NOMO-1 treated with DMSO at 0.1 percent for 48 hours (cell line): Measurements from ENCODE around the gene SCAANT1.

Experiments used
- DNase-seq: peaks from one replicate; lab custom pipeline; 2025; ENCODE audit not compliant: unreplicated experiment; lab: John Stamatoyannopoulos, UW

SCAANT1 gene

GRCh38 chr3:63905731-63906620 lies 6.2 kb downstream of the SCAANT1 start:
- no peak for DNase-seq

GRCh38 chr3:63900459-63900858 lies 11.7 kb downstream of the SCAANT1 start:
- no peak for DNase-seq

GRCh38 chr3:63900010-63900409 lies 12.2 kb downstream of the SCAANT1 start:
- DNase-seq, result no peak

GRCh38 chr3:63896332-63897030 lies 15.7 kb downstream of the SCAANT1 start:
- peak; percentile 34 for DNase-seq

DNA sequence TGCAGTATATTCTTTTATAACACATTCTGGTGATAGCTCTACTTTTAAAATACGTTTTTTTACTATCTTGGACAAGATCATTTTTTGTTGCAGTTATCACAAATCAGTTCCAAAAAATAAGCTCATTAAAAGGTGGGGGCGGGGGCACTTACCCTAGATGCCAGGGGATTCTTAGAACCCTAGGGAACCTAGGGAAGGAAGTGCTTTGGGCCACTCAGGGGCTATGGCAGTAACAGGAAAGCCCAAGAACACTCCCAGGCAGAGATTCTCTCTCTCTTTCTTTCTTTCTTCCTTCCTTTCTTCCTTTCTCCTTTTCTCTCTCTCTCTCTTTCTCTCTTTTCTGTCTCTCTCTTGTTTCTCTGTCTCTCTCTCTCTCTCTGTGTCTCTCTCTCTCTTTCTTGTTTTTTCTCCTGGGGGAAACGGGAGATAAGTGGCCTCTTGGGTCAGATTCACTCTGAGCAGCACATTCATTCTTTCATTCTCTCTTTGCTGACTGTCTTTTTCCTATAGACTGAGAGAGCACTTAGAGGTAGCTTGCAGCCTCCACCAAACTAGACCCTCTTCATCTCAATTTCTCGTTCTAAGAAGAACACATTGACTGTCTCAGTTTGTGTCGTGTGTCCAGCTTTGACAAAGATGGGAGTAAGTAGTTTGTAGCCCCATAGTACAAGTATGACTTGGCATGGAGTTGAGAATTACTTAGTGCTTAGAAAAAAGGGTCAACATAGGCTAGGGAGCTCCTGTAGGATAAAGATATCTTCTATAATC lies 16.6 kb downstream of the SCAANT1 start:
- DNase-seq, result no peak

DNA sequence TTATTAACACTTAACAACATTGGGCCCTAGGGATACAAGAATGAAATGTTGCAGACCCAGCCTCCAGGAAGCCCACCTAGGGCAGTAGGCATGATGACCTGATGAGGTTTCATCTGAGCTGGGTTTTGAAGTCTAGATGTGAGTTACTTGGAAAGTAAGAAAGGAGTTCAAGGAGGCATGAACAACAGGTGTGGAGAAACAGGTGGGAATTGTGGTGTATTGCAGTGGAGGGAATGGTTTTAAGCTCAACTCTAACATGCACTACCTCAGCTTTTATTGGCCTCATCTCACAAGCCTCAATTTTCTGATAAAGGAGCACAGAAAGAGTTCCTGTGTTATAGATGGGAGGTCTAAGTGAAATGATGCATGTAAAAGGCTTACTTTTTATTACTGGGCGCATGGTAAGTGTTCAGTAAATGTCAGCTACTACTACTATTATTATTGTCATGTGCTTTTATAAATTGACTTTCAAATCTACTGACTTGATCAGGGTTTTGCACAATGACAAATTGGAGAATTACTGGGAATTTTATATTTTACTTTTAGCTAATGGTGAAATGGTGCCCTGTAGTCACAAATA lies 19.3 kb downstream of the SCAANT1 start:
- DNase-seq, result no peak

GRCh38 chr3:63891518-63891917 lies 20.7 kb downstream of the SCAANT1 start:
- no peak for DNase-seq

GRCh38 chr3:63886858-63887257 lies 25.3 kb downstream of the SCAANT1 start:
- DNase-seq, result no peak

GRCh38 chr3:63880653-63881052 lies 31.5 kb downstream of the SCAANT1 start:
- no peak for DNase-seq

- DNase-seq, result no peak
Observed at GRCh38 chr3:63878394-63879060, 33.7 kb downstream of the SCAANT1 start.

DNA sequence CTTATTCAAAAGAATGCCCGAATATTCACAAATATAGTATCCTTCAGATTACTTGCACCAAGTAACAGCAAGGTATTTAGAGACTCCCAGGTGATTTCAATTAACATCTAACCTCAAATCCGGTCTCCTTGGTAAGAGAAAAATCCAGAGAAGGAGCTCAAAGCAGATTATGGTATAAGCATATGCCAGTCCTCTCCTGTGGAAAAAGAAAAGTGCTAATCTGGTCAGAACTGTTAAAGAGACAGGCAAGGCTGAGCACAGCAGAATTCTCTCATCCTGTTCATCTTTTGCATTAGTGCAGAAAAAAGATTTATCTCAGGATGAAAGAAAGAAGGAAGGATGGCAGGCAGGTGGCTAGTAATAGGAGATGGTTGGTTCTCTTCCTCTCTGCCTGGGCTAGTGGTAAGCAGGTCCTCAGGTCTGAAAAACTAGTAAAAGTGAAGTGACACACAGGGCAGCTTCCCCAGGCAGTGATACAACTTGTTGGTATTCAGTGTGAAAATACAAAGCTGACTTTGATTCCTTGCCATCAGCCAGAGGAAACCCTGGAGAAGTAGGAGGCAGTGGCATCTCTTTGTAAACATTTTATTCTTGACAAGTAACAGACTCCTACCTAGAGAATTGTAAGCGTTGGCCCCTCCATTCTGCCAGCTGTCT lies 34.3 kb downstream of the SCAANT1 start:
- DNase-seq, result no peak

GRCh38 chr3:63876260-63876659 lies 35.9 kb downstream of the SCAANT1 start:
- no peak for DNase-seq

- DNase-seq, result no peak
Observed at GRCh38 chr3:63875510-63875909, 36.7 kb downstream of the SCAANT1 start.

- DNase-seq, result peak; percentile 40
Observed at GRCh38 chr3:63874769-63875168, 37.4 kb downstream of the SCAANT1 start.

- DNase-seq, result no peak
Observed at GRCh38 chr3:63872135-63872924, 39.9 kb downstream of the SCAANT1 start.

DNA sequence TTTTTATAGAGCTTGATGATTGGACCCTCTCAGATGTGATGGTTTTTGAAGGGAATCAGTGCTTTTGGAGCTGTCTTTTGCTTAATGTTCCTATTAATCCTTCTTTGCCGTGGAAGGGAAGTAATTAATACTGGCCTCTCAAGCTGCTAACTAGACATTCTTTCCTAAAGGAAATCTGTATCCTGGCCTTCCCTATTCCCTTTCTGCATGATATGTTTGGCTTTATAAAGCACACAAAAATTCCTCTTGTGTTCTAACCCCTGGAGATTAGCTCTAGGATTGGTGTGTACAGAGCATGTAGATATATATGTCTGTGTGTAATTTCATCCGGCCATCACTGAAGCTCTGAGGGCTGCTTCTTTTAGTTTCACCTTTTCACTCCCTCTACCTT lies 41.6 kb downstream of the SCAANT1 start:
- DNase-seq, result no peak

GRCh38 chr3:63869940-63870614 lies 42.1 kb downstream of the SCAANT1 start:
- no peak for DNase-seq

DNA sequence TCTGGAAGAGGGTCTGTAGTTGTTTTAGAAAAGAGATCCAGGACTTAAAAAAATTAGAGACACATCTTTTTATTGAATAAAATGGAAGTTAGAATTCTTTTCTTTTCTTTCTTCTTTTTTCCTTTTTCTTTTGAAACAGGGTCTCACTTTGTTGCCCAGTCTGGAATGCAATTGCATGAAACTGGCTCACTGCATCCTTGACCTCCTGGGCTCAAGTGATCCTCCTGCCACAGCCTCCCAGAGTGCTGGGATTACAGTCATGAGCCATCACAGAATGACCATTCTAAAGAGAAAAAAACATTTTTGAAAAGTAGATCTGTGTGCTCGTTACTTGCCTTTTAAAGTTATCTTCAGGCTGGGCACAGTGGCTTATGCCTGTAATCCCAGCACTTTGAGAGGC lies 45.0 kb downstream of the SCAANT1 start:
- no peak for DNase-seq

DNA sequence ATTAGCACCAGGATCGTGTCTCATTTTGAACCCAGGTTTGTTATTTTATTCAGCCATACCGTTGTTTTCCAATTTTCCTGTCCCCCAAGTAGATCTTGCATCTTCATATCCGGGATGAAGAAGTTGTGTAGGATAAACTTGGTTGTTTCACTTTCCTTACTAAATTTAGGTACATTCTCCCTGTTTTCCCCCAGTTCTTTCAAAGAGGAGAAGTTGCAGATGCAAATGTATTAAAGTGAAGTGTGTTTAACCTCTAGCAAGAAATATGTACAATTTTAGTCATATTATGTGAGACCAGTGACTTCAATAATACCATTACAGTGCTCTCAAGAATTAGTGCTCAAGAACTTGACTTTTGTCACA lies 47.2 kb downstream of the SCAANT1 start:
- DNase-seq, result peak; percentile 22
